GM21390 (cell line): ENCODE measurements around the gene CCDC40.

Experiments used
- ATAC-seq: cut with Tn5 transposase; IDR thresholded peaks from one replicate; pipeline ENCODE4 v1.9.1; 2021; ENCODE audit not compliant: unreplicated experiment

Gene CCDC40

DNA sequence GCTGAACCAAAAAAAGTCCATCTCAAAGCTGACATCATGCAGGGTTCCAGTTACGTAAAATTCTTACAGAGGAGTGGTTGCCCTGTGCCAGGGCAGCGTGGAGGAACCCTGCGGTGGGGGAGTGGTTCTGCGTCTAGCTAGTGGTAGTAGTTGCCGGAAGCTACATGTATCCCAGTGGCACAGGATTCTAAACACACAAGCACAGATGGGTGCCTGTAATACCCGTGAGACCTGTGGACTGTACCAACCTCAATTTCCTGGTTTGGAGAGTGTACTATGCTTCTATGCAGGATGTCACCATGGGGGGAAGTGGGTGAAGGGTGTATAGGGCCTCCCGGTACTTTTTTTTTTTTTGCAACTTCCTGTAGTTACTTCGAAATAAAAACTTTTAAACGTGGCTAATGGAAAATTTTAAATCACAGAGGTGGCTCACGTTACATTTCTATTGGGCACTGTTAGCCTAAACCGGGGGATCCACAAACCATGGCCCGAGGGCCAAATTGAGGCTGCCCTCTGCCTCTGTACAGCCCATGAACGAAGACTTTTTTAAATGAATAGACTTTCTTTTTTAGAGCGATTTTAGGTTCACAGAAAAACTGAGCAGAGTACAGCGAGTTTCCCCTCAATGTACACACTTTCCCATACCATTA lies 39.3 kb upstream of the CCDC40 start:
- no peak for ATAC-seq

DNA sequence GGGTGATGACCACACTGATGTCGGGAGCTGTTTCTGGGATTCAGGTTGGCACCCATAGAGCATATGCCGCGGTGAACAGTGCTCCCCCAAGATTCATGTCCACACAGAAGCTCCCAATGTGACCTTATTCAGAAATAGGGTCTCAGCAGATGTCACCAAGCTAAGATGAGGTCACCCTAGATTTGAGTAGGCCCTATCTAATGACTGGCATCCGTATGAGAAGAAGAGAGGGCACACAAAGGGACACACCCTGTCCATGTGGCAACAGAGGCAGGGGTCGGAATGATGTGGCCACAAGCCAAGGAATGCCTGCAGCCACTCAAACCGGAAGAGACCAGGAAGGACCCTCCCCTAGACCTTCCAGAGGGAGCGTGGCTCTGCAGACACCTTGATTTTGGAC lies 36.3 kb upstream of the CCDC40 start:
- ATAC-seq: no peak

DNA sequence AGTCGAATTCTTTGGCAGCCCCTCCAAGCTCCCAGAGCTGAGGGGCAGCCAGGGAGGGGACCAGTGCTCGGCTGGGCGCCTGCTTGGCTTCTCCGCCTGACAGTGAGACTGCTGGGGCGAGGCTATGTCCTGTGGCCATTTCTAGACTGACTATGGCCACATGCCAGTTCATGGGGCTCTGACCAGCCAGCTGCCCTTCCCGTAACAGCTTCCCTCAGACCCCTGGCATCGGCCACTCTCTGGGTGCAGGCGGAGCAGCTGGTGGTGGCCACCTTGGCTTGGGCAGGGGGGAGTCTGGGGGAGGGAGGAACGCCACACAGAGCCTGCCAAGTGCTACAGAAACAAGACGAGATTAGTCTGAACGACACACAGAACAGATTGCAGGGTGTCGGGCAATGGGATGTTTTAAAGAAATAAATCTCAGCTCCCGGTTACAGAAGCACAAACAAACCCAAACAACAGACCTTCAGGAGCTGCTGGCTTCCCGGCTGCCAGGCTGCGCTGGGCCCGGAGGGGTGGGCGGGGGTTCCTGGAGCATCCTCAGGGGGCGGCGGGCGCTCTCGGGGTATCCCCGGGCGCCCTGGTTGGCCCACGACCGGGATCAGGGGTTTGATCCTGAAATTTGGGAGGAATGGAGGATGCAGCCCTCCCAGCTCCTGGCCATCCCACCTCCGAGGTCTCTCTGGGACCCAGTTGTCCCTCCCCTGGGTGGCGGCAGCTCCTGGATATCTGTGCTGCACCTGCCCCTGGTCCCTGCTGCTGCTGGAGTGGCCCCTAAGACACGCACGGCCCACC lies 35.3 kb upstream of the CCDC40 start:
- no peak for ATAC-seq

DNA sequence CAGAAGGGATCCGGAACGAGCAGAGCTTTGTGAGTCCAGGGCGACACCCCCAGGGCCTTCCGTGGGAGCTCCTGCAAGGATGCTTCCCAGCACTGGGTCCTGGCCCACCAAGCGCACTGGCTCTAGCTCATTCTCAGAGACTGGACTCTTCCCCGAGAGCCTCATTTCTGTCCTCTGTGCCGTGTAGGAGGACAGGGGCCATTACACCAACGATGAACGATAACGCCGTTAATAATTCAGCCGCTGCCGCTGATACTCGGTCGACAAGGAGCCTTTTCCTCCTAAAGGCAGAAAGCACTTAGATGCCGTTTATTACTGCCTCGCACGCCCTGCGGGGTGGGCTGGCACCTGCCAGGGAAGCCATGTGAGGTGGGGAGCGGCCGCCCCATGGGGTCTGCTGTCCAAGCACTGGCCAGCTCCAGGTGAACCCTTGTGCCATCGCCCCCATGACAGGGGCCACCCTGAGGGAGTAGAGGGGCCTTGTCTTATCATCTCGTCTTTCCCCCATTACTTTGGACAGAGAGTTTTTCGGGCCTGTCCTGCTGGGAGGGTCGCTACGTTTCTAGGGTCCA lies 34.3 kb upstream of the CCDC40 start:
- no peak for ATAC-seq

DNA sequence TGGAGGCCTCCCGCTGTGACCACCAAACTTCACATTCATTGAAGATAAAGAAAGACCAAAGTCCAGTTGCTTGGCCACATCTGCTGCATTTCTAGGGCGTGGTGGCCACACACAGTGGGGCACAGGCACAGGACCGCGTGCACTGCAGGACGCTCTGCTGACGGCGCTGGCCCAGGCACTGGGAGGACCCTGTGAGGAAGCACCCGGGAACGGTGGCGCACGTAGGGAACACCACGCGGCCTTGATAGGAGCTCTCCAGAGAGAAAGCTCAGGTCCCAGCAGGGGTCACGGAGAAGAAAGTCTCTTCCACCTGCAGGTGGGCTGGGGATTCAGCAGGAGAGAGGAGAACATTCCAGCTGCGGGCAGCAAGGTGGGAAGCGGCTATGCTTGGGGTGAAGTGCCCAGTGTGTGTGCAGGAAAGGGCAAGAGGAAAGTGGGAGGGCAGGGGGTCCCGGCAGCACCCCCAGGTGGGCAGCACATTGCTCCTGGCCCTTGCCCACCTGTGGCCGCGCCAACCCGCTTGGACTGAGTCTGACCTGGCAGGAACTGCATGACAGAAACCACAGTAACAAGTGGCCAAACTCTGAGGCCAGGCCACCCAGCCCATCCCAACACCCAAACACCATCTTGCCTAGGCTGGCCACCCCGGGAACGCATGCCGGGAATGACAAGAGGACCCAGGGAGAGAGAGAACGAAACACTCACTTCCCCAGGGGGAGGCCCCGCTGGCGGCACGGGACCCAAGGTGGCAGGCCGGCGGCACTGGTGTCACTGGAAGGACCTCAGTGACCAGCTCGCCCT lies 33.6 kb upstream of the CCDC40 start:
- no peak for ATAC-seq

DNA sequence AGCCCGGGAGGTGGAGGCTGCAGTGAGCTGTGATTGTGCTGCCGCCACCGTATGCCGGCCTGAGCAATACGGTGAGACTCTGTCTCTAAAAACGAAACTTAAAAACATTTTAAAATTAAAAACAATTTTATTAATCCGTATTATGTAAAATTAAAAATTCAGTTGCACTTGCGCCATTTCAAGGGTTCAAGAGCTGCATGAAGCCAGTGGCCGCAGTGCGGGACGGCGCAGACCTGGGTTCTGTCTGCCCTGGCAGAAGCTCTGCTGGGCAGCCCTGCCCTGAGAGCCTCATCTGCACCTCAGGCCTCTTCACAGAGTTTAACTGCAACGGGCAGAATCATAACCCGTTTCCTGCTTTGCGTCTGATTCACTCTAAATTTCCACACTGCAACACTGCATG lies 32.5 kb upstream of the CCDC40 start:
- no peak for ATAC-seq

DNA sequence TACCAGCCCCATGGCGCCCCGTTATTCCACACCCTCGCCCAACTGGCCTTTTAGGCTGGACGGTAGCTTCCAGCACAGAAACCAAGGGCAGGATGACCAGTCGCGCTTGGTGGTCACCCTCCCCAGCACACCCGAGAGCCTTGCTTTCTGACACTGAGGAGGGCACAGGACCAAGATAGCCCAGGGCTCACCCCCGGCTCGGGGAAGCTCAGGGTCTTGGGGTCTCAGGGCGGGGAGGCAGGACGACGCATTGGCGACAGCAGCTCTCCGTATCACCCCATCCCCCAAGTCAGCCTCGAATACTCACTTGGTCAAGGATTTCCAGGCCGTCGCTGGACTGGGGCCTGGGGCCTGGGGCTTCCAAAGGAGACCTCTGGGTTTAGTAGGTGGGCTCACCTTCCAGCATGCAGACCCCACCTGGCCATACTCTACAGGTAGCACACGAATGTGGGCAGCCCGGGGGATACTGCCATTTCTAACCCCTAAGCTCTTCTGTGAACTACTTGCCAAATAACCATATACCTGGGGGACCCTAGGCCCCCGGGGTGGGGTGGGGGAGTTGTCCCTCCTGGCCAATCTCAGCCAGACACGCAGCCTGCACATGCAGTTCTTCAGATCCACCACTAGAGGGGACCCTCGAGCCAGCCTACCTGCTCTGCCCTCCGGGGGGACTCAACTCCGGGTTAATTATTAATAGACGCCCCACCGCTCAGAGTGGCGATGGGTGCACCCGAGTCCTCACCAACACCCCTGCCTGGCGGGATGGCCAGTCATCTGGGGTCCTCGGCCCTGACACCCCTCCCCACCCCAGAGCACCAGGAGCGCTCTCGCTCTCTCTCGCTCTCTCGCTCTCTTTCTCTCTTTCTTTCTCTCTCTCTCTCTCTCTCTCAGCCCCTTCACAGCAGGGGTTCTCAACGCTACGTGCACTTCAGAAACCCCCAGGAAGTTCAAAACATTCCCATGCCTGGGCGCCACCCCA lies 30.8 kb upstream of the CCDC40 start:
- no peak for ATAC-seq

DNA sequence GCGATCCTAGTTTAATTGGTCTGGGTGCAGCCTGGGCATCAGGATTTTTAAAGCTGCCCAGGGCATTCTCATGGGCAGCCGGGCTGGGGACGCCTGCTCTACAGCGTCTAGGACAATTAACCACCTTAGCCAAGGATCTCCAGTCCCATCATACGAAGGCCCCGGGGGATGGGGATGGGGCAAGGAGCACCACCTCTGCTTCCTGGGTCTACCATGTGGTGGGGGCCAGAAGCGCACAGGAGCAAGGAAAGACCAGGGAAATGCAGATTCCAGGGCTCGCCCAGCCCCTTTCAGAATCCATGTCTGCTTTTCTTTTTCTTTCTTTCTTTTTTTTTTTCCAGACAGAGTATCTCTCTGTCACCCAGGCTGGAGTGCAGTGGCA lies 30.1 kb upstream of the CCDC40 start:
- no peak for ATAC-seq

DNA sequence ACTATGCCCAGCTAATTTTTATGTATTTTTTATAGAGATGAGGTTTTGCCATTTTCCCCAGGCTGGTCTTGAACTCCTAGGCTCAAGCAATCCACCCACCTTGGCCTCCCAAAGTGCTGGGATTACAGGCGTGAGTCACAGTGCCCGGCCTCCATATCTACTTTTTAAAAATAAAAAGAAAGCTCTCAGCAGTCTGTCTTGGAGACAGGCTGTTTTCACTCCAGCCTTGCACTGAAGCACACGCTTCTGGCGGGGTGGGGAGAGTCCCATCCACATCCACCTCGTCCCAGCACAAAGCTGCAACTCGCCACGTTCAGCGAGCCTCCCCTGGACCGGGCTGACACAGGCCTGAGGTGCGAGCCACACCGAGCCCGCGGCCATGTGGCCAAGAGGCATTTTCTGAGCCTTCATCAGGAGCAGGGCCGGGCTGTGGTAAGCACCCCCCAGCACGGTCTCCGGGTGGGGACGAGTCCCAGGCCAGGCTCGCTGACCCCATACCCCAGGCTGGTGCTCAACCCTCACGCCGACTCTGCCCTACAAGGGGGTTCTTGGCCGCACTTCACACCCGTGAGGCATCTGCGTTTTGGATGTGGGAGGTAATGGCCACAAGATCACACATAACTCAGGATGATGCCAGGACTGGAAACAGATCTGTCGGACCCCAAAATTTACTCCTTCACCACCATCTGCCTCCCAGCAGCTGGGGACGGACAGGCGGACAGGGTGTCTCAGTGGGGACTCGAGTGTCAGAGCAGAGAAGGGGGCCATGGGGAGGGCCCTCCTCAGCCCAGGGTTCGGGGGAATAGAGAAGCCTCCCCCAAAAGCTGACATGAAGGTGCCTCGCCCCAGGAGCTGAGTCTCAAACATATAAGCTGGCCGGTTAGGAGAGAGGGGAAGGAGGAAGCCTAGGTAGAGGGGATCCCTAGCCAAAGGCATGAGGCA lies 29.4 kb upstream of the CCDC40 start:
- ATAC-seq: no peak

DNA sequence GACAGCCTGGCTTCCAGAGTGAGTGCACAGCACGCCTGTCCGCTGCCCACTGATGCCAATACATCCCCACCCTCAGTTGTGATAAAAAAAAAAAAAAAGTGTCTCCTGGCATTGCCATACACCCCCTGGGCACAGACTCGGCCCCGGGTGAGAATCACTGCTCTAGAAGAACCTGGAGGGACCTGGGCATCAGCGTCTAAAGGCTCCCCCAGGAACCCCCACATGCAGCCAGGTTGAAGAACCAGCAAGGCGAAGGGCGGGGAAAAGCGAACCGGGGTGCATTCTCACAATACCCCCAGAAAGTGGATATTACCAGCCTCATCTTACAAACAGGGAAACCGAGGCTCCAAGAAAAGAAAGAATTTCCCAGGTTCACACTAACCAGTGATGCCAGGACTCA lies 28.5 kb upstream of the CCDC40 start:
- ATAC-seq: no peak

DNA sequence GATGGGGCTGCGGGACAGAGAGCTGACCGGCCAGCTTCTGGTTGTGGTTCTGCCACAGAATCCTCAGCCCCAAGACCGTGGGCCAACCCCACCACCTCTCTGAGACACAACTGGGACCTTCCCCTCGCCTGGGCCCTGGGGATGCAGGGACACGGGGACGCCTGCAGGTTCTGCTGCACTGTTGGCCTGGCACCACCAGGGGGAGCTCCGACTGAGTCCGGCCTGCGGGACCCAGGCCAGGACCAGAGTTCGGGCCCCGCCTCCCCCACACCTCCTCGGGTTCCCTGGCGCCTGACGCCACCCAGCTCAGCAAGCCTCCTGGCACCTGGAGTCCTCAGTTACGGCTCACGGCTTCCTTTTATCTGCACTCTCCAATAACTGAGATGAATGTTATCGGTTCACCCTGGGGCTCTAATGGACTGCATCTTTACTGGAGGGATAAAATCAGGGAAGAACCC lies 28.0 kb upstream of the CCDC40 start:
- ATAC-seq: no peak

DNA sequence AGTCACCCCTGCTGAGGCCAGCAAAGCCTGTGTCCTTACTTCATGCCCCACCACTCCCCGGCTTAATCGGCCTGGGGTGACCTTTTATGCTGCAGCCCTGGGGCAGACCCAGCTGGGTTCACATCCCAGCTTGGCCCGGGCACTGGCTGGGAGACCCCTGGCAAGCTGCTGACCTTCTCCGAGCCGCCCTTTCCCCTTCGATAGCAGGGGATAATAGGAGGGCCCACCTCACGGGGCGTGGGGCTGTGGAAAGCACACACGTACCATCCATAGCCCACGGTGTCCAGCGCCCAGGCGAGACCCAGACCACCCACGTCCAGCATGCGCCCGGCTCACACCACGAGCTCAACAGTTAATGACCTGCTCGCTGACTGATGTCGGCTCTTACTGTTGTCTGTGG lies 27.6 kb upstream of the CCDC40 start:
- ATAC-seq: no peak

DNA sequence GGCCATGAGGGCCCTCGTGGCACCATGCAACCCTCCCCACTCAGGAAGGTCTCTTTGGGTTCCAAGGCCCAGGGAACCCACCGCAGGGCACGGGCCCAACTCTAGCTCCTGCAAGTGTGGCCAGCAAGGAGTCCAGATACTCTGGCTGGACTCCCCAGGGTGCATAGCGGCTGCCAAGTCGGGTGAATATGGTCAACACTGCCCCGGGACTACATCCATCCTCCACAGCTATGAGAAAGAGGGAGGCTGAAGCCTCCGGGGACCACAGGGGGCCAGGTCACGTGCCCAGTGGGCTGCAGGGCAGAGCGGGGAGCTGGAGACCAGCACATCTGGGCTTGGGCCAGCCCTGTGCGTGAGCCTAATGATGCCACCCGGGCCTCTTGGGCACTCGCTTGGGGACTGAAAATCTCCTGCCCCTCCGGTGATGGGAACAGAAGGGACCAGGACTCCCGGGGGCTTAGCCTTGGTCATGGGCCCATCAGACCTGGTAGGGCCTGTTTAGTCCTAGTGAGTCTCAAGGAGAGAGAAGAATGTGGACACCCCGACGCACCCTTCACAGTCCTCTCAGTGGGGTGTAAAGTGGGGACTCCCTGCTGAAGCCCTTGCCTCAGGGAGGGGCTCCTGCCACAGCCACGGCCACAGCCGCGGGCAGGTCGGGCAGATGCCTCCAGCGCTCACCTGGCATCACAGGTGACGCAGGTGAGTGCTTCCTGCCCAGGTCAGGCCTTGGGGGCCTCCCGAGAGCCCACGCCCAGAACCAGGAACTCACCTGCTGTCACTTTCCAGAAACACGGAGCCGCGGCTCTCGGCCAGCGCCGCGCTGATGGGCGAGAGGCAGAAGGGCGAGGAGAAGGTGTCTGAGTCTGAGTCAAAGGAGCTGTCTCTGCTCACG lies 26.8 kb upstream of the CCDC40 start:
- no peak for ATAC-seq

DNA sequence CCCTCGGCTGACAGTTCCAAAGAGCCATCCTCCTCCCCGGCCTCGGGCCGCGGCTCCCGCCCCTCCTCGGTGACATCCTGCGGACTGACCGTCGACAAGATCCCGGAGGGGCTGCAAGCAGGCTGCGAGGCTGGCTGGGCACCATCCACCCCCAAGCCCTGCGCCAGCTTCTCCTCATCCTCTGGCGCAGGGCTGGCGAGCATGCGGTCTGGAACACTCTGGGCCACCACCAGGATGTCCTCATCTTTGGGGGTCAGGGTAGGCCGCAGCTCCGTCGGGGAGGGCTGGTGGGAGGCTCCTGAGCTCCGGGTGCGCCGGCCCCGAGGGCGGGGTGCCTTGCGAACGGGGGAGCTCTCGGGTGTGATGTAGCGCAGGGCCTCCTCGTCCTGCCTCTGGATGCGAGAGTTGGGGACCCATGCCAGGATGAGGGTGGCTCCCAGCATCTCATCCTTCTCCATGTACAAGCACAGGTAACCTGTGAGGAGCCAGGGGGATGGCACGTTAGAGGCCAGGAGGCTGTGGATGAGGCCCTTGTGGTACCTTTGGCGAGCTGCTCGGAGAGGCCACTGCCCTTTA lies 26.1 kb upstream of the CCDC40 start:
- ATAC-seq: no peak

DNA sequence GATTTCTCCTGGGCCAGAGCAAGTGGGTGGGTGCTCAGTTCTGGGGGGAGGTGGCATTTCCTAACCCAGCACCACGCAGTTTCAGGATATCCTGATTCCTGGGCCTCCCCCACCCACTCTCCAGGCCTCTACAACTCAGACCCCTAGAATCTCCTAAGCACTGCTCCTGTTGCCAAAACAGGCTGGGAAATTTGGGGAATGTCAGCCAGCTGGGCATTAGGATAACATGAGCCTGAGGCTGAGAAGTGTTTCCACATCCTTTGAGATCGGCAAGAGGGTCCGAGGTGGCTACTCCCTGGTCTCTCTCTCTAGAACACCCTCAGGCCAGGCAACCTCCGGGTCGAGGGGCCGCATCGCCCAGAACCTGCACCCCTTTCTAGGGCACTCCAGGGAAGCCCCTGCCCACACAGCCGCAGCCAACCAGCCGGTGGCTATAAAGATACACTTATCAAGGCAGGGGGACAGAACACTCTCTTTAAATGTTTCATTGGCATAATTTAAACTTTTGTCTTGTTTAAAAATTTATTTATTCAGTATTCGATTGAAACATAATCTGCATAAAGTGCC lies 24.4 kb upstream of the CCDC40 start:
- ATAC-seq: no peak

DNA sequence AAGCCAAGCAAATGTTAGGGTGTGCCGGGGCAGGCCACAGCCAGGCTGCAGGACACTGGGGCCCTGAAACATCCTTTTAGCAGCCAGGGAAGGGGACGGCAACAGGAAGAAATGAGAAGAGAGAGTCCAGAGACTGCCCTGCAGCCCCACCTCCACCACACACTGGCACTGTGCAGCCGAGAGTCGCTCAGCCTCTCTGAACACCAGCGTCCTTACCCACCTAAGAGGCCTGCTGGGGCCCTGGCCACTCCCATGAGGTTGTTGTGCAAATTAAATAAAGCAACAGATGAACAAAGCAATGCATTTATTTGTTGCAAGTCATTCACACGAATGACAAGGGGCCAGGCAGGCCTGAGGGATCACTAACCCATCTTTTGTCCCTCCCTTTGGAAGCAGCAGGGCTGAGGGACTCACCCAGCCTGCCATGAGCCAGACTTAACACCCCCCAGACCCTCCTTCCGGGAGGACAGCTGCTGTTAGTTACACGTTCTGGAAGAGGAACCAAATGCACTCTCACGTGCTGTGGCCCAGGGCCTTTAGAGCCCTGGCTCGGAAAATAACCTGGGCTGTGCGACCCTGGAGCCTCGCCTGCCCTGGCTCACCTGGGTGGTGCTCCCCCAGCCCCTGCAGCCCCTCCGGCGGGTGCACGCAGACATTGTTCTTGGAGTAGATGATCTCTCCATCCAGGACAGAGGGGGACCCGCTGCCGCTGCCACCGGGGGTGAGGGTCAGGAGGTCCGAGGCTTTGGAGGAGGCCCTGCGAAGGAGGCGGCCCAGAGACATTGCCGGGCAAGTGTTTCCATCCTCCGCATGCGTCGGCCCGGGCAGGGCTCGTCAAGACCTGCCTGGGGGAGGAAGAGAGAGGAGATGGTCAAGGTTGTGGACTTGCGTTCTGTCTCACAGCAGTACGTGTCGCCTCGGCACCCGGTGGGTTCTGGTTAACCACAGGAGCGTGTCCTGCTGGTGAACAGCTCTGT lies 23.4 kb upstream of the CCDC40 start:
- ATAC-seq: no peak
